ENCODE data around the gene NMBR. TPM values are rescaled to one million over a fixed set of nuclear protein-coding genes. Genes with fewer than 3 reads are reported as not detected.
"Not testable (repeated sequence)": the region's sequence is repeated elsewhere in the genome, so short reads cannot be mapped to it uniquely, and the experiment has no call there.

NMBR gene
- total and polyA plus RNA-seq, 2 donors: 0.07 TPM; not detected in 1

- WGBS: 92% methylated on average over 3 of the region's 3 CpGs
- H3K4me1 ChIP-seq (ENCODE audit: control insufficient read depth in 2 of 2, insufficient read depth in 2 of 2, low read length in 2 of 2); H3K9me3 ChIP-seq (ENCODE audit: control insufficient read depth in 2 of 2, insufficient read depth in 1 of 2, low read length in 1 of 2); H3K36me3 ChIP-seq (ENCODE audit: control insufficient read depth in 2 of 2, insufficient read depth in 2 of 2, low read length in 1 of 2); DNase-seq (ENCODE audit: low read depth in 6 of 9, low spot score in 9 of 9); H3K4me3 ChIP-seq (ENCODE audit: low read length in 2 of 2); H3K27ac ChIP-seq (ENCODE audit: low read depth in 1 of 2, low read length in 1 of 2); H3K27me3 ChIP-seq (ENCODE audit: control insufficient read depth in 2 of 2, insufficient read depth in 1 of 2, low read length in 1 of 2): not testable (repeated sequence)
Measured at GRCh38 chr6:142027804-142028203, 119.1 kb downstream of the NMBR start.

- no peak for DNase-seq (ENCODE audit: low read depth in 6 of 9, low spot score in 9 of 9)
- H3K4me1 ChIP-seq (ENCODE audit: control insufficient read depth in 2 of 2, insufficient read depth in 2 of 2, low read length in 2 of 2): no peaks in the 10 kb centered on the region
- no peaks in the 10 kb centered on the region for H3K36me3 ChIP-seq (ENCODE audit: control insufficient read depth in 2 of 2, insufficient read depth in 2 of 2, low read length in 1 of 2)
- 93% methylated on average over 3 of the region's 3 CpGs for WGBS
- H3K27me3 ChIP-seq (ENCODE audit: control insufficient read depth in 2 of 2, insufficient read depth in 1 of 2, low read length in 1 of 2): no peaks in the 10 kb centered on the region
- no peak overlapping the region for H3K27ac ChIP-seq (ENCODE audit: low read depth in 1 of 2, low read length in 1 of 2)
- H3K4me3 ChIP-seq (ENCODE audit: low read length in 2 of 2): no peak overlapping the region
- no peaks in the 10 kb centered on the region for H3K9me3 ChIP-seq (ENCODE audit: control insufficient read depth in 2 of 2, insufficient read depth in 1 of 2, low read length in 1 of 2)
Measured at GRCh38 chr6:142027074-142027473, 119.8 kb downstream of the NMBR start.

- no peak for DNase-seq (ENCODE audit: low read depth in 6 of 9, low spot score in 9 of 9)
- no peak overlapping the region for H3K27ac ChIP-seq (ENCODE audit: low read depth in 1 of 2, low read length in 1 of 2)
- H3K4me1 ChIP-seq (ENCODE audit: control insufficient read depth in 2 of 2, insufficient read depth in 2 of 2, low read length in 2 of 2): no peaks in the 10 kb centered on the region
- H3K4me3 ChIP-seq (ENCODE audit: low read length in 2 of 2): no peak overlapping the region
- H3K27me3 ChIP-seq (ENCODE audit: control insufficient read depth in 2 of 2, insufficient read depth in 1 of 2, low read length in 1 of 2): no peaks in the 10 kb centered on the region
- no peaks in the 10 kb centered on the region for H3K9me3 ChIP-seq (ENCODE audit: control insufficient read depth in 2 of 2, insufficient read depth in 1 of 2, low read length in 1 of 2)
- H3K36me3 ChIP-seq (ENCODE audit: control insufficient read depth in 2 of 2, insufficient read depth in 2 of 2, low read length in 1 of 2): no peaks in the 10 kb centered on the region
Measured at GRCh38 chr6:142026471-142026870, 120.5 kb downstream of the NMBR start.

Other genes with a start within 250 kb of the NMBR start
- not detected for gene GJE1, start 14.2 kb downstream of the NMBR start, total RNA-seq
- gene GJE1, start 14.2 kb downstream of the NMBR start, polyA plus RNA-seq: not detected
- 57.1 TPM for gene VTA1, start 141 bp upstream of the NMBR start, total RNA-seq
- 35.7 TPM for gene VTA1, start 141 bp upstream of the NMBR start, polyA plus RNA-seq
- 10.2 TPM for gene ADGRG6, start 154.9 kb upstream of the NMBR start, total RNA-seq
- gene ADGRG6, start 154.9 kb upstream of the NMBR start, polyA plus RNA-seq: 13.6 TPM